Tibial nerve (tissue), 4 donors: ENCODE data around the gene CDH24. TPM values are rescaled to one million over a fixed set of nuclear protein-coding genes. Genes with fewer than 3 reads are reported as not detected.

Source experiments
- DNase-seq, 2 donors: peaks; one replicate each; pipeline ENCODE4 v3.0.0-alpha.2; 2019; ENCODE audit warnings: low spot score in 2 of 2
- H3K27ac ChIP-seq, 4 donors: fragments of 200-600 bp; sonication (generic) in 3 of 4; one replicate each; pipeline ENCODE4 v1.5.1; 2017 to 2019; ENCODE audit warnings: mild to moderate bottlenecking in 1 of 4
- H3K27me3 ChIP-seq, 2 donors: fragments of 200-600 bp; sonication (generic) in 1 of 2; one replicate each; pipeline versions ENCODE4 v1.5.1 to v1.6.0; 2017 to 2019
- H3K36me3 ChIP-seq, 3 donors: fragments of 200-600 bp; sonication (generic); one replicate each; pipeline ENCODE4 v1.5.1; 2018 to 2019
- H3K4me1 ChIP-seq, 4 donors: fragments of 200-600 bp; sonication (generic) in 3 of 4; one replicate each; pipeline ENCODE4 v1.5.1; 2017 to 2019
- H3K4me3 ChIP-seq, 4 donors: fragments of 200-600 bp; sonication (generic) in 3 of 4; one replicate each; pipeline ENCODE4 v1.5.1; 2017 to 2019; ENCODE audit warnings: mild to moderate bottlenecking in 1 of 4, moderate library complexity in 1 of 4
- H3K9me3 ChIP-seq, 4 donors: fragments of 200-600 bp; sonication (generic) in 3 of 4; one replicate each; pipeline ENCODE4 v1.5.1; 2017 to 2019
- EP300 ChIP-seq, 2 donors: sonication (generic); formaldehyde crosslinking; IDR thresholded peaks; one replicate each; pipeline ENCODE4 v1.6.1; 2017; ENCODE audit warnings: antibody characterized with exemption in 2 of 2, mild to moderate bottlenecking in 1 of 2
- POLR2A ChIP-seq, 2 donors: fragments of 450-650 bp; IDR thresholded peaks; one replicate each; pipeline ENCODE4 v1.6.1; 2017; ENCODE audit warnings: antibody characterized with exemption in 2 of 2, mild to moderate bottlenecking in 2 of 2, moderate library complexity in 2 of 2
- WGBS, 2 donors: methylation state at CpG; one replicate each; pipeline ENCODE4 v1.1.5; 2018; 5-methylcytosine and 5-hydroxymethylcytosine counted together
- total RNA-seq, 4 donors: library from RNA; depleted of rRNA; stranded (reverse); fragments of >200 nt; gene quantifications; one replicate each; pipeline ENCODE4 v1.1.0, GENCODE V29; 2016
- TF ChIP-seq, protein P1 (sequence below), 5 experiments: fragments of 200-600 bp in 3 of 5; fragments of 450-650 bp in 2 of 5; sonication (generic) in 3 of 5; IDR thresholded peaks; one replicate each; pipeline ENCODE4 v1.5.1; 2016 to 2019; ENCODE audit warnings: antibody characterized with exemption in 5 of 5, mild to moderate bottlenecking in 3 of 5, moderate library complexity in 2 of 5

The CDH24 gene
- total RNA-seq, 4 donors from 2014 or later = 3.9 to 11.1 (median 6.0) TPM

DNA sequence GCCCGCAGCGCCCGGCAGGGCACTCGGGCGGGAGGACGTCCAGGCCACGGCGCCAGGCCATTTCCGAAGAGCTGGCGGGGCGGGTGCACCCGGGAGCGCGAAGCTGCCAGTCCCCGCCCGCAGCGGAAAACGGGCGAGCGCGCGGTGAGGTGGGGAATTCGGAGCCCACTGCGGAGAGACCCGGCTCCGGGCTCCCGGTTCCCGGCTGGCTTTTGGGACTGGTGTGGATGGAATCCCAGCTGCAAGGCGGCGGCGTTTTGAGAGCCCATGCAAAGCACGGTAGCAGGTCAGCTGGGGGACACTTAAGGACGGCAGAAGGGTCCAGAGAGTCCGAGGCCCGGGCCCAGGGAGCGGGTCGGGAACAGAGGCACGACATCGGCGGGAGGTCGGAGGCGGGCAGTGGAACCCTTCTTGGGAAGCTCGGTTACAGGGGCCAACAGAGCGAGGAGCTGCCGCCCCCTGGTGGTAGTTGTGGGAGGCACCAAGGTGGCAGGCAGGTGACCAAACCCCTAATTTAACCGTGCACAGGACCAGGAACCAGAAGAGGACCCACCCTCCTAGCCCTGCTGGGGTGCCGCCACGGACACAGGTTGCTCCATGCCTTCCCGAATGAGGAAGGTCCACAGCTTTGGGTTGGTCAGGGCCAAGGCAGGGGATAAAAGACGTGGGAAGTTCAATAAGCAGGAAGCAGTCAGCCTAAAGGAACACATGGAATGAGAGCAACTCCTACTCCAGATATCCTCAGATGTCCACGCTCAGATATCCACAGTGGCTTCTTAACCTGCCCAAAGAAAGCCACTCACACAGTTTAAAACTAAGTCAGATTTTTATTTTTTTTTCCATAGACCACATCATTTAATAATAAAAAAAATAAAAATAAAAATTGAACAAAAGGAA lies 685 bp upstream of the CDH24 start:
- H3K4me1 ChIP-seq = peaks cover 0 to 35% (median 9%) of the 10 kb centered on the region in 4 donors
- no peaks in the 10 kb centered on the region for H3K9me3 ChIP-seq
- peak overlapping the region; percentile 52 to 83 (median 58) for H3K4me3 ChIP-seq
- TF ChIP-seq, protein P1, sequence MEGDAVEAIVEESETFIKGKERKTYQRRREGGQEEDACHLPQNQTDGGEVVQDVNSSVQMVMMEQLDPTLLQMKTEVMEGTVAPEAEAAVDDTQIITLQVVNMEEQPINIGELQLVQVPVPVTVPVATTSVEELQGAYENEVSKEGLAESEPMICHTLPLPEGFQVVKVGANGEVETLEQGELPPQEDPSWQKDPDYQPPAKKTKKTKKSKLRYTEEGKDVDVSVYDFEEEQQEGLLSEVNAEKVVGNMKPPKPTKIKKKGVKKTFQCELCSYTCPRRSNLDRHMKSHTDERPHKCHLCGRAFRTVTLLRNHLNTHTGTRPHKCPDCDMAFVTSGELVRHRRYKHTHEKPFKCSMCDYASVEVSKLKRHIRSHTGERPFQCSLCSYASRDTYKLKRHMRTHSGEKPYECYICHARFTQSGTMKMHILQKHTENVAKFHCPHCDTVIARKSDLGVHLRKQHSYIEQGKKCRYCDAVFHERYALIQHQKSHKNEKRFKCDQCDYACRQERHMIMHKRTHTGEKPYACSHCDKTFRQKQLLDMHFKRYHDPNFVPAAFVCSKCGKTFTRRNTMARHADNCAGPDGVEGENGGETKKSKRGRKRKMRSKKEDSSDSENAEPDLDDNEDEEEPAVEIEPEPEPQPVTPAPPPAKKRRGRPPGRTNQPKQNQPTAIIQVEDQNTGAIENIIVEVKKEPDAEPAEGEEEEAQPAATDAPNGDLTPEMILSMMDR (IDR thresholded peaks at IDR 0.05) = peak; percentile 92 to 98 (median 95)
- TF ChIP-seq POLR2A (IDR thresholded peaks at IDR 0.05) = no peak
- TF ChIP-seq EP300 (IDR thresholded peaks at IDR 0.05) = peak in 1 of 2 donors; percentile 9
- H3K27me3 ChIP-seq = no peaks in the 10 kb centered on the region
- H3K27ac ChIP-seq = peak overlapping the region in 3 of 4 donors; percentile 17 to 77 (median 21)
- WGBS, 2 donors = 1 to 2% methylated on average over 27 to 41 of the region's 51 CpGs
- peaks cover 0 to 45% (median 15%) of the 10 kb centered on the region in 3 donors for H3K36me3 ChIP-seq
- DNase-seq = peak; percentile 68 to 82

DNA sequence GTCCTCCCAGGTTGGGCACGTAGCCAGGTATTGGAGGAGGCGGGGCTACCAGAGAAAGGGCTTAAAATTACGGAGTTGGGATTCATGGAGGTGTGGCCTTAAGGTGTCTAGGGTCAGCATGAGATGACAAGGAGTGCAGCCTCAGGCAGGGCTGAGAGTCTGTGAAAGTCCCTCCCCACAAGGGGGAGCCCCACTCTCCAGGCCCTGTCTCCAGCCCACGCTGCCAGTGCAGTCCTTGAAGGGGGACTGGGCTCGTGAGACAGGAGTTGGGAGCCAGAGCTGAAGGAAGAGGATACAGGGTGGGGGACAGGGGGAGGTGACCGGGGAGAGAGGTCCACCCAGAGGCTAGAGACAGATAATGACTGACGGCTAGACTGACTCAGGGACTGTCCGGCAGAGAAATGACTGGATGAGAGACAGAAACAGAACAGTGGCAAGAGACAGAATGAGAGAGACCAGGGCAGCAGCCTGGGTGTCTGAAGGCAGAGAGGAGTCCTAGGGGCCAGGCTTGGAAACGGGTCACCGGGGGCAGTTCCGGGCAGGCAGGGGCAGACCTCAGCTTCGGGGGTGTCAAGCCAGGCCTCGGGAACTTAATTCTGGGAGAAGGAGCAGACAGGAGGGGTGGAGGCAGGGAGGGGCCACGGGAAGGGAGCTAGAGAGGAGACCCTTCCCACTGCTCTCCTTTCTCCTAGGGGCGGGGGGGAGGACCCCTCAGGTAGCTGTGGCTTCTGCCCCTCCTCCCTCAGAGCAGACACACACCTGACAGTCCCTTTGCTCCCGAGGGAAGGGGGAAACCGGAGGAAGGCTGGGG lies 970 bp downstream of the CDH24 start:
- Histone ChIP-seq H3K4me1 (peaks cover 0 to 23% (median 7%) of the 10 kb centered on the region in 4 donors), H3K36me3 (peaks cover 0 to 28% (median 15%) of the 10 kb centered on the region in 3 donors), H3K4me3 (peak overlapping the region in 2 of 4 donors; percentile 2 to 83), H3K27ac (peak overlapping the region in 1 of 4 donors; percentile 6), H3K9me3 (no peaks in the 10 kb centered on the region), H3K27me3 (no peaks in the 10 kb centered on the region)
- TF ChIP-seq POLR2A (IDR thresholded peaks at IDR 0.05) = no peak
- TF ChIP-seq, protein P1 (IDR thresholded peaks at IDR 0.05) = peak; percentile 44 to 67 (median 54)
- 11 to 14% methylated on average over 17 of the region's 17 CpGs for WGBS, 2 donors
- peak in 1 of 2 donors; percentile 31 for DNase-seq

DNA sequence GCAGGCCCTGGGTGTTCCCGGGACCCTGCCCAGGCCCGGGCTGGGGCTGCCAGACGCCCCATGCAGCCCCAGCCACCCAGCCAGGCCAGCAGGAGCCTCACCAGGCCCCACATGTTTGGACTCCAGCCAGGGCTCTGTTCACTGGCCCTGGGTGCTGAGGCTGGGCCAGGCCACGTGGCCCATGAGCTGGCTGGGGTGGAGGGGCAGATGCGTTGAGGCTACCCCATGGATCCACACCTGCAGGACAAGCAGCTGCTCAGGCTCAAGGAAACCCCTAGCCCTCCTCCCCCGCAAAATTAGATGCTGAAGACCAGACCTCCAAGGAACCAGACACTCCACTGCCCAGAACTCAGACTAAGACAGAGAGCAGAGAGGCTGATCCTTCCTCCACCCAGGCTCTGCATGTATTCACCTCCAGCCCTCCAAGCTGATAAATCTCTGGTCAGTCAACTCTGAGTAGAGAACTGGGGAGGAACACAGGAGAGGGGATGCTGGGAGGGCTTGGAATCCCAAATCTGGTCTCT lies 1.6 kb downstream of the CDH24 start:
- no peak for DNase-seq
- Histone ChIP-seq H3K4me1 (peaks cover 0 to 23% (median 7%) of the 10 kb centered on the region in 4 donors), H3K4me3 (no peak overlapping the region), H3K27ac (no peak overlapping the region), H3K27me3 (no peaks in the 10 kb centered on the region), H3K36me3 (peaks cover 0 to 22% (median 9%) of the 10 kb centered on the region in 3 donors), H3K9me3 (no peaks in the 10 kb centered on the region)
- 63 to 80% methylated on average over 4 to 5 of the region's 6 CpGs for WGBS, 2 donors
- TF ChIP-seq, protein P1 (IDR thresholded peaks at IDR 0.05) = no peak
- TF ChIP-seq EP300 (IDR thresholded peaks at IDR 0.05) = no peak
- no peak for TF ChIP-seq POLR2A (IDR thresholded peaks at IDR 0.05)

DNA sequence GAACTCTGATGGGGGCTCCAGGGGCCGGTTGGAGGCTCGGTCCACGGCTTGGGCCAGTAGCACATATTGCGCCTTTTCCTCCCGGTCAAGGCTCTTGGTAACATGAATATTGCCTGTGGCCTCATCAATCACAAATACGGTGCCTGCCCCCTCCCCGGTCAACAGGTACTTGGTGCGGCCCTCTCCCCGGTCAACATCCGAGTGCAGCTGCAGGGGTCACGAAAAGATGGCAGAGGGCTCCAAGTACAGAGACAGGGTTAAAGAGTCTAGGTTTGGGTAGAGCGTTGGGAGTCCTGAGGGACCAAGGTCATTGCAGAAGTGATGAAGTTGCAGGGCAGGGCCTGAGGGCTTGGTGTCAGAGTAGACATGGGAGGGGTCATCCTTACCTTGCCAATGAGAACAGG lies 2.2 kb downstream of the CDH24 start:
- no peak for DNase-seq
- TF ChIP-seq EP300 (IDR thresholded peaks at IDR 0.05) (no peak), POLR2A (IDR thresholded peaks at IDR 0.05) (no peak)
- TF ChIP-seq, protein P1 (IDR thresholded peaks at IDR 0.05) = no peak
- Histone ChIP-seq H3K27me3 (no peaks in the 10 kb centered on the region), H3K4me3 (no peak overlapping the region), H3K27ac (no peak overlapping the region), H3K4me1 (peaks cover 0 to 23% (median 7%) of the 10 kb centered on the region in 4 donors), H3K9me3 (no peaks in the 10 kb centered on the region), H3K36me3 (peaks cover 0 to 16% (median 5%) of the 10 kb centered on the region in 3 donors)
- 94 to 97% methylated on average over 12 of the region's 12 CpGs for WGBS, 2 donors
